B cell (primary cell): Measurements from ENCODE around the gene PELI1. TPM values are rescaled to one million over a fixed set of nuclear protein-coding genes. Genes with fewer than 3 reads are reported as not detected.

Experiments used
- ATAC-seq: fragments of 200-7000 bp; cut with Tn5 transposase; one replicate; pipeline ENCODE4 v1.10.0; 2021; ENCODE audit warnings: low read depth, mild to moderate bottlenecking, moderate number of reproducible peaks, moderate library complexity
- CTCF ChIA-PET: fragments of 350-600 bp; sonication (Branson Sonifier 250); formaldehyde crosslinking; loops from one replicate; lab custom pipeline; 2021; ENCODE audit warnings: antibody characterized with exemption, inconsistent platforms; lab: Charles Lee
- POLR2A ChIA-PET: fragments of 350-600 bp; sonication (Branson Sonifier 250); formaldehyde crosslinking; loops from one replicate; lab custom pipeline; 2021; ENCODE audit warnings: antibody characterized with exemption; lab: Charles Lee
- DNase-seq: peaks from one replicate; pipeline ENCODE4 v3.0.0; 2013
- H2AFZ ChIP-seq: 2 replicates; pipeline ENCODE4 v1.6.1; 2012; ENCODE audit warnings: mild to moderate bottlenecking, low read depth, low read length; ENCODE audit not compliant: insufficient read depth, poor library complexity, severe bottlenecking
- H3K27ac ChIP-seq, 2 donors: 1 replicate in 1 of 2; 2 replicates in 1 of 2; pipeline ENCODE4 v1.5.1; 2012 to 2013; ENCODE audit warnings: low read length in 2 of 2, mild to moderate bottlenecking in 2 of 2, moderate library complexity in 1 of 2
- H3K27me3 ChIP-seq, 4 experiments: fragments of 200-600 bp in 1 of 4; sonication (generic) in 1 of 4; replicated peaks in 1 of 4; 1 replicate in 2 of 4; 2 replicates in 2 of 4; pipeline versions ENCODE4 v1.6.1 to v1.7.0; 2013 to 2016; ENCODE audit warnings: low read length in 3 of 4, mild to moderate bottlenecking in 2 of 4, mixed read lengths in 1 of 4, moderate library complexity in 1 of 4; ENCODE audit not compliant: insufficient read depth in 4 of 4, control insufficient read depth in 3 of 4; ENCODE audit errors: control extremely low read depth in 1 of 4
- H3K36me3 ChIP-seq, 2 experiments: replicated peaks in 1 of 2; 1 replicate in 1 of 2; 2 replicates in 1 of 2; pipeline versions ENCODE4 v1.6.1 to v1.7.1; 2013; ENCODE audit warnings: low read length in 1 of 2; ENCODE audit not compliant: insufficient read depth in 2 of 2, control insufficient read depth in 1 of 2; ENCODE audit errors: control extremely low read depth in 1 of 2, extremely low read depth in 1 of 2
- H3K4me1 ChIP-seq, 2 donors: fragments of 200-600 bp in 1 of 2; sonication (generic) in 1 of 2; 1 replicate in 1 of 2; 2 replicates in 1 of 2; pipeline versions ENCODE4 v1.5.1 to v1.6.1; 2013 to 2017; ENCODE audit warnings: low read length in 2 of 2; ENCODE audit not compliant: control insufficient read depth in 2 of 2, insufficient read depth in 2 of 2
- H3K4me2 ChIP-seq: replicated peaks from 2 replicates; pipeline ENCODE3; 2012; ENCODE audit warnings: mild to moderate bottlenecking, low read depth, low read length; ENCODE audit not compliant: poor library complexity, severe bottlenecking
- H3K4me3 ChIP-seq, 5 experiments: fragments of 200-600 bp in 1 of 5; sonication (generic) in 1 of 5; 1 replicate in 3 of 5; 2 replicates in 2 of 5; pipeline versions ENCODE4 v1.5.1 to v1.7.0; 2011 to 2016; ENCODE audit warnings: low read length in 4 of 5, mild to moderate bottlenecking in 4 of 5, low read depth in 2 of 5, control low read depth in 1 of 5, moderate library complexity in 1 of 5; ENCODE audit not compliant: insufficient read depth in 1 of 5; ENCODE audit errors: control extremely low read depth in 1 of 5, extremely low read depth in 1 of 5
- H3K79me2 ChIP-seq: fragments of 200-600 bp; sonication (generic); one replicate; pipeline ENCODE4 v1.6.0; 2016; ENCODE audit warnings: low read length; ENCODE audit not compliant: control insufficient read depth, insufficient read depth
- H3K9ac ChIP-seq: fragments of 200-600 bp; sonication (generic); 2 replicates; pipeline ENCODE4 v1.6.1; 2017; ENCODE audit warnings: mild to moderate bottlenecking, low read length, moderate library complexity
- H3K9me3 ChIP-seq, 3 donors: one replicate each; pipeline versions ENCODE4 v1.6.1 to v1.7.1; 2013; ENCODE audit warnings: low read length in 2 of 3; ENCODE audit not compliant: control insufficient read depth in 2 of 3, insufficient read depth in 1 of 3; ENCODE audit errors: control extremely low read depth in 1 of 3
- H4K20me1 ChIP-seq: 2 replicates; pipeline ENCODE4 v1.6.0; 2012; ENCODE audit warnings: mild to moderate bottlenecking, low read length; ENCODE audit not compliant: insufficient read depth, control insufficient read depth, poor library complexity, severe bottlenecking
- H3K27ac Mint-ChIP-seq: one replicate; pipeline ENCODE4 v1.8.0; 2021; ENCODE audit warnings: mixed read lengths
- H3K27me3 Mint-ChIP-seq: one replicate; pipeline ENCODE4 v1.8.0; 2021; ENCODE audit warnings: mixed read lengths
- H3K4me1 Mint-ChIP-seq: one replicate; pipeline ENCODE4 v1.8.0; 2021; ENCODE audit warnings: mixed read lengths
- H3K4me3 Mint-ChIP-seq: one replicate; pipeline ENCODE4 v1.8.0; 2021; ENCODE audit warnings: mixed read lengths
- H3K9me3 Mint-ChIP-seq: one replicate; pipeline ENCODE4 v1.8.0; 2022; ENCODE audit warnings: mixed read lengths; ENCODE audit not compliant: insufficient read depth
- EZH2 ChIP-seq: IDR thresholded peaks from 2 replicates; pipeline ENCODE4 v1.6.1; 2012; ENCODE audit warnings: borderline replicate concordance, low read depth, mild to moderate bottlenecking, moderate library complexity, low read length; ENCODE audit not compliant: insufficient read depth, poor library complexity, severe bottlenecking
- WGBS: methylation state at CpG from one replicate; pipeline ENCODE4 v1.1.5; 2013; ENCODE audit warnings: missing lambda C conversion rate; ENCODE audit not compliant: insufficient coverage; 5-methylcytosine and 5-hydroxymethylcytosine counted together
- intact Hi-C: fragments of 100-400 bp; cut with micrococcal nuclease; formaldehyde crosslinking; loops from one replicate; pipeline ENCODE4 v1.10.0; 2022
- polyA plus RNA-seq: library from polyadenylated mRNA; depleted of rRNA; stranded (reverse); fragments of >200 nt; gene quantifications from 2 replicates; pipeline ENCODE4 v1.2.3, GENCODE V29; 2012
- total RNA-seq, 2 donors: library from RNA; stranded (reverse); fragments of 120-200 nt in 1 of 2; gene quantifications; 1 replicate in 1 of 2; 2 replicates in 1 of 2; pipeline versions ENCODE4 v1.2.3 to v1.2.4, GENCODE V29; 2013 to 2022
- TF ChIP-seq, protein P1 (sequence below): fragments of 200-600 bp; IDR thresholded peaks from one replicate; pipeline ENCODE4 v1.8.0; 2022; ENCODE audit warnings: antibody characterized with exemption, mild to moderate bottlenecking

PELI1 gene
- total and polyA plus RNA-seq, 2 donors (not counting 1 experiment from before 2014, with no cell fraction given), result 45.3 to 115 TPM

DNA sequence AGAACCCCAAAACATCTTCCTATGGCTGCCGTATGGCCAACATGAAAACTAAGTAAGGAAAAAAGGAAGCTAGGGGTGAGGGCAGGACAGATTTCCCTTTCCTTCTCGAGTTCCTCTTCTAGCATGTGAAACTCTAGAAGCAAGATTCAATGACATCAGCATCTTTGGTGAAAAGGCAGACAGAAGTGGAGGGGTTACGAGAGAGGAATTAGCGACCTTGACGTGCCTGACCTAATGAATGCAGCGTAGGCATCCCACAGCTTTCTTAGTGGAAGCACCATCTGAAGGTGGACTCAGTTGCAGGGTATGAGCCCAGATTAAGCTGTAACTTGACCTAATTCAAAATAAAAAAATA is 47.9 kb upstream of the PELI1 start:
- CTCF ChIA-PET, result interaction anchor here (0.9 to 1.0 kb wide), 2 partner anchors 136 to 139 kb away, joined by 3 read pairs; no protein-coding TSS in a partner anchor
- H3K79me2 ChIP-seq, result no peaks in the 10 kb centered on the region
- H2AFZ ChIP-seq, result no peak overlapping the region
- Mint-ChIP-seq H3K4me3 (peak overlapping the region; percentile 46), H3K27me3 (no peaks in the 10 kb centered on the region), H3K27ac (peak overlapping the region; percentile 10), H3K9me3 (no peaks in the 10 kb centered on the region), H3K4me1 (peaks cover 36% of the 10 kb centered on the region)
- H3K4me1 ChIP-seq, result peaks cover 19 to 27% of the 10 kb centered on the region in 2 donors
- H3K27ac ChIP-seq, result no peak overlapping the region
- peak overlapping the region in 1 of 5 experiments; percentile 9 for H3K4me3 ChIP-seq
- H3K4me2 ChIP-seq, result peak overlapping the region; percentile 45
- H3K9ac ChIP-seq, result no peak overlapping the region
- TF ChIP-seq EZH2, result no peak
- TF ChIP-seq, protein P1, sequence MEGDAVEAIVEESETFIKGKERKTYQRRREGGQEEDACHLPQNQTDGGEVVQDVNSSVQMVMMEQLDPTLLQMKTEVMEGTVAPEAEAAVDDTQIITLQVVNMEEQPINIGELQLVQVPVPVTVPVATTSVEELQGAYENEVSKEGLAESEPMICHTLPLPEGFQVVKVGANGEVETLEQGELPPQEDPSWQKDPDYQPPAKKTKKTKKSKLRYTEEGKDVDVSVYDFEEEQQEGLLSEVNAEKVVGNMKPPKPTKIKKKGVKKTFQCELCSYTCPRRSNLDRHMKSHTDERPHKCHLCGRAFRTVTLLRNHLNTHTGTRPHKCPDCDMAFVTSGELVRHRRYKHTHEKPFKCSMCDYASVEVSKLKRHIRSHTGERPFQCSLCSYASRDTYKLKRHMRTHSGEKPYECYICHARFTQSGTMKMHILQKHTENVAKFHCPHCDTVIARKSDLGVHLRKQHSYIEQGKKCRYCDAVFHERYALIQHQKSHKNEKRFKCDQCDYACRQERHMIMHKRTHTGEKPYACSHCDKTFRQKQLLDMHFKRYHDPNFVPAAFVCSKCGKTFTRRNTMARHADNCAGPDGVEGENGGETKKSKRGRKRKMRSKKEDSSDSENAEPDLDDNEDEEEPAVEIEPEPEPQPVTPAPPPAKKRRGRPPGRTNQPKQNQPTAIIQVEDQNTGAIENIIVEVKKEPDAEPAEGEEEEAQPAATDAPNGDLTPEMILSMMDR, result no peak
- intact Hi-C loops, result loop anchor here (5.0 kb wide), 1 partner anchor 35 kb away; no protein-coding TSS in a partner anchor
- ATAC-seq (peak; percentile 62), DNase-seq (peak; percentile 64)
- no peaks in the 10 kb centered on the region for H4K20me1 ChIP-seq
- H3K9me3 ChIP-seq, result no peaks in the 10 kb centered on the region
- no peaks in the 10 kb centered on the region for H3K27me3 ChIP-seq
- WGBS, result 42% methylated on average over 4 of the region's 6 CpGs
- POLR2A ChIA-PET, result interaction anchor here (0.7 to 1.1 kb wide), 2 partner anchors 20 to 134 kb away, joined by 3 read pairs; no protein-coding TSS in a partner anchor
- no peaks in the 10 kb centered on the region for H3K36me3 ChIP-seq

DNA sequence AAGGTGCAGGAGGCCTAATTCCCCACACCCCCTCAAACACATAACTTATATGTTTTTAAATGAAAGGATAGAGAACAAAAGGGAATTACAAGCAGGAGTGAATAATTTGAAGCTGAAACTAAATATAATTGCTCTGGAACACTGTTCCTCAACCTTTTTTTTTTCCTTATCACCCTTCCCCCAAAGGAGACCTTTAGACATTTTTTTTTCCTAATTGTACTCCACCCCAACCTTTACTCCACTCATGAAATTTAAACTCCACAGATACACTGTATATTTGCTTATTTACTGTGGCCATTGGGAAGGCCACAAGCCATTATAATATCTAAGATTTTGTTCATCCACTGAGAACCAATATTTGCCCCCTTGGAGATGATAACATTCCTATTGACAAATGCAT is 45.4 kb upstream of the PELI1 start:
- peak overlapping the region; percentile 50 for H3K27ac Mint-ChIP-seq
- H3K9me3 Mint-ChIP-seq, result no peaks in the 10 kb centered on the region
- POLR2A ChIA-PET, result no interaction called here
- intact Hi-C loops, result no loop called here
- peaks cover 3% of the 10 kb centered on the region for H3K27me3 Mint-ChIP-seq
- Histone ChIP-seq H3K4me2 (no peak overlapping the region), H3K9me3 (no peaks in the 10 kb centered on the region), H4K20me1 (no peaks in the 10 kb centered on the region), H3K4me1 (peaks cover 25 to 34% of the 10 kb centered on the region in 2 donors), H2AFZ (no peak overlapping the region), H3K27ac (no peak overlapping the region), H3K4me3 (no peak overlapping the region), H3K9ac (no peak overlapping the region), H3K36me3 (no peaks in the 10 kb centered on the region), H3K27me3 (peaks cover 0 to 8% (median 3%) of the 10 kb centered on the region in 4 experiments), H3K79me2 (no peaks in the 10 kb centered on the region)
- no peak overlapping the region for H3K4me3 Mint-ChIP-seq
- H3K4me1 Mint-ChIP-seq, result peaks cover 46% of the 10 kb centered on the region
- CTCF ChIA-PET, result no interaction called here
- TF ChIP-seq, protein P1, result no peak
- no peak for DNase-seq
- ATAC-seq, result no peak
